ENCODE data around the gene HAX1. TPM values are rescaled to one million over a fixed set of nuclear protein-coding genes. Genes with fewer than 3 reads are reported as not detected.
A peak's percentile ranks its signal among the peaks of the same experiment; 100 is the strongest.
"Not testable (repeated sequence)": the region's sequence is repeated elsewhere in the genome, so short reads cannot be mapped to it uniquely, and the experiment has no call there.

The HAX1 gene
- total RNA-seq, 1 donor from 2014 or later = 86.1 TPM

DNA sequence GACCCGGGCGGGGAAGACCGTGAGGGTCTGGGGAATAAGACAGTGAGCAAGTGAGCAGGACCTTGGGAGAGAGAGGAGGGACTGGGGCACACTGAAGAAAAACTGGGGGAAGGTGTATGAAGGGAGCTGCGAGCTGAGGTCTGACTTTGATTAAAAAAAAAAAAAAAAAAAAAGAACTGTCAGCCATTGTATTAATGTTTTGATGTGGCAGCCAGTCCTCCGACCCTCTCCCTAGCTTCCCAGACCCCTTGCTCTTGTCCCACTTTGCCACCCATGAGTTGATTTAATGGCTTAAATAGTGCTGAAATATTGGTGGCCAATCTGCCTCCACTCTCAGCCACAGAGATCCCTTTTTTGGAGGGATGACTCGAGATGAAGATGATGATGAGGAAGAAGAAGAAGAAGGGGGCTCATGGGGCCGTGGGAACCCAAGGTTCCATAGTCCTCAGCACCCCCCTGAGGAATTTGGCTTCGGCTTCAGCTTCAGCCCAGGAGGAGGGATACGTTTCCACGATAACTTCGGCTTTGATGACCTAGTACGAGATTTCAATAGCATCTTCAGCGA, 652 bp downstream of the HAX1 start:
- DNase-seq (ENCODE audit: low read depth) = no peak
- TF ChIP-seq, protein P1, sequence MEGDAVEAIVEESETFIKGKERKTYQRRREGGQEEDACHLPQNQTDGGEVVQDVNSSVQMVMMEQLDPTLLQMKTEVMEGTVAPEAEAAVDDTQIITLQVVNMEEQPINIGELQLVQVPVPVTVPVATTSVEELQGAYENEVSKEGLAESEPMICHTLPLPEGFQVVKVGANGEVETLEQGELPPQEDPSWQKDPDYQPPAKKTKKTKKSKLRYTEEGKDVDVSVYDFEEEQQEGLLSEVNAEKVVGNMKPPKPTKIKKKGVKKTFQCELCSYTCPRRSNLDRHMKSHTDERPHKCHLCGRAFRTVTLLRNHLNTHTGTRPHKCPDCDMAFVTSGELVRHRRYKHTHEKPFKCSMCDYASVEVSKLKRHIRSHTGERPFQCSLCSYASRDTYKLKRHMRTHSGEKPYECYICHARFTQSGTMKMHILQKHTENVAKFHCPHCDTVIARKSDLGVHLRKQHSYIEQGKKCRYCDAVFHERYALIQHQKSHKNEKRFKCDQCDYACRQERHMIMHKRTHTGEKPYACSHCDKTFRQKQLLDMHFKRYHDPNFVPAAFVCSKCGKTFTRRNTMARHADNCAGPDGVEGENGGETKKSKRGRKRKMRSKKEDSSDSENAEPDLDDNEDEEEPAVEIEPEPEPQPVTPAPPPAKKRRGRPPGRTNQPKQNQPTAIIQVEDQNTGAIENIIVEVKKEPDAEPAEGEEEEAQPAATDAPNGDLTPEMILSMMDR (conservative IDR thresholded peaks at IDR 0.05; ENCODE audit: low read depth, low read length) = no peak
- peak overlapping the region; percentile 96 for H3K4me3 ChIP-seq (ENCODE audit: low read depth, low read length)

DNA sequence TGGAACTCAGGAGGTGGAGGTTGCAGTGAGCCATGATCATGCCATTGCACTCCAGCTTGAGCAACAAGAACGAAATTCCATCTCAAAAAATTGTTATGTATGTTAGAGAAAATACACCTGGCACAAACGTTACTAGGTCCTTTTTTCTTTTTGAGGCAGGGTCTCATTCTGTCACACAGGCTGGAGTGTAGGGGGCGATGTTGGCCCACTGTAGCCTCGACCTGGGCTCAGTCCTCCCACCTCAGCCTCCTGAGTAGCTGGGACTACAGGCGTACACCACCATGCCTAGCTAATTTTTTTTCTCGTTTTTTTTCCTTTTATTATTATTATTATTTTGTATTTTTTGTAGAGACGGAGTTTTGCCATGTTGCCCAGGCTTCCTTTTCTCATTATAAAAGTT, 4.4 kb downstream of the HAX1 start:
- no peak for DNase-seq (ENCODE audit: low read depth)
- TF ChIP-seq, protein P1 (conservative IDR thresholded peaks at IDR 0.05; ENCODE audit: low read depth, low read length) = peak; percentile 36
- H3K4me3 ChIP-seq (ENCODE audit: low read depth, low read length) = no peak overlapping the region

DNA sequence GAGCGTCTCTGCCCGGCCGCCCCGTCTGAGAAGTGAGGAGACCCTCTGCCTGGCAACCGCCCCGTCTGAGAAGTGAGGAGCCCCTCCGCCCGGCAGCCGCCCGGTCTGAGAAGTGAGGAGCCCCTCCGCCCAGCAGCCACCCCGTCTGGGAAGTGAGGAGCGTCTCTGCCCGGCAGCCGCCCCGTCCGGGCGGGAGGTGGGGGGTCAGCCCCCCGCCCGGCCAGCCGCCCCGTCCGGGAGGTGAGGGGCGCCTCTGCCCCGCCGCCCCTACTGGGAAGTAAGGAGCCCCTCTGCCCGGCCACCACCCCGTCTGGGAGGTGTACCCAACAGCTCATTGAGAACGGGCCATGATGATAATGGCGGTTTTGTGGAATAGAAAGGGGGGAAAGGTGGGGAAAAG, 15.2 kb downstream of the HAX1 start:
- not testable (repeated sequence) for DNase-seq (ENCODE audit: low read depth); H3K4me3 ChIP-seq (ENCODE audit: low read depth, low read length)

DNA sequence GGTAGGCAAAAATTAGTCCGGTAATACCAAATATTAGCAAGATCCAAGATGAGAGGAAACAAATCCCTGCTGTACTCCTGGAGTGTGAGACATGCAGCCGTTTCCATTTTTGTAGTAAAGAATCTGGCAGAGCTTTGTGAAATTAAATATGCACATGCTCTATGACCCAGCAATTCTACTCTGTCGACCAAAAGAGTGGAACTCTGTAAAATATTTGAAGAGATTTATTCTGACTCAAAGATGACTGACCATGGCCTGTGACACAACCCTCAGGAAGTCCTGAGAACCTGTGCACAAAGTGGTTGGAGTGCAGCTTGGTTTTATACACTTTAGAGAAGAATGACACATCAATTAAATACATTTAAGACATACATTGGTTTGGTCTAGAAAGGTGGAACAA, 16.2 kb downstream of the HAX1 start:
- no peak overlapping the region for H3K4me3 ChIP-seq (ENCODE audit: low read depth, low read length)
- no peak for DNase-seq (ENCODE audit: low read depth)
- TF ChIP-seq, protein P1 (conservative IDR thresholded peaks at IDR 0.05; ENCODE audit: low read depth, low read length) = no peak

DNA sequence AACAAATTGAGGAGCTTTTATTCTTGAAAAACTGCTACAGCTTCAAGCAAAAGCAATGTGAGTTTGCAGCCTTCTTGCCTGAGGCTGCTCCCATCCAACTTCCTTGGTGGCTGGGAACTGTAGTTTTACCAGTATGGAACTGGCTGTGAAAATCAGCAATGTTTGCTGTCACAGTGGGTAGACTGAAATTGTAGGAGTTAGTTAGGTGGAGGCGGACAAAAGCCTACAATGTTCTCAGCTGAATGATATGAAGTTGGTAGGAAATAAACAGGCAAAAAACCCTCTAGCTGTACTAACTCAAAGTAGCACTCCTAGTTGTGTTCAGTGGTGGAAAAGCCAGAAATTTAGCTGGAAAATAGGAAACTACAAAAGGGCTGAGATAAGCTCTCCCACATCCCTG, 18.5 kb downstream of the HAX1 start:
- no peak for DNase-seq (ENCODE audit: low read depth)
- H3K4me3 ChIP-seq (ENCODE audit: low read depth, low read length) = no peak overlapping the region
- TF ChIP-seq, protein P1 (conservative IDR thresholded peaks at IDR 0.05; ENCODE audit: low read depth, low read length) = no peak

DNA sequence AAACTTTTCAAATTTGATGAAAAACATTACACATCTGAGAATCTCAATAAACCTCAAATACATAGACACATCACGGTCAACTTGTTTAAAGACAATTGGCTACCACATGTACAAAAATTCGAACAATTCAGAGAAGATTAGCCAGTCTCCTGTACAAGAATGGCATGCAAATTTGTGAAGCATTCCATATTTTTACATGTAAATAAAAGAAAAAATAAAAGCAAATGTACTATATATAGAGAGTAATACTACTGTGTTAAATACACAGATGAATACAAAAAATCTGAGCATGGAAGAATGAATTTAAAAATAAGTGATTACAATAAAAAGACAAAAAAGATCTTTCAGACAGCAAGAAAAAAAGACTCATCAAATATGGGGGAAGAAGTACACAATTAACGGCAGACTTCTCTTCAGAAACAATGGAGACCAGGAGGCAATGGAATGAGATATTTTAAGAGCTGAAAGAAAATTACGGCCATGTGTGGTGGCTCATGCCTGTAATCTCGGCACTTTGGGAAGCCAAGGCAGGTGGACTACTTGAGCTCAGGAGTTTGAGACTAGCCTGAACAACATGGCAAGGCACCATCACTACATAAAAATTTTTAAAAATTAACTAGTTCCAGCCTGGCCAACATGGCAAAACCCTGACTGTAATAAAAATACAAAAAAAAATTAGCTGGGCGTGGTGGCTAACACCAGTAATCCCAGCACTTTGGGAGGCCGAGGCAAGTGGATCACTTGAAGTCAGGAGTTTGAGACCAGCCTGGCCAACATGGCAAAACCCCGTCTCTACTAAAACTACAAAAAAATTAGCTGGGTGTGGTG, 23.2 kb downstream of the HAX1 start:
- no peak for DNase-seq (ENCODE audit: low read depth)
- no peak overlapping the region for H3K4me3 ChIP-seq (ENCODE audit: low read depth, low read length)
- TF ChIP-seq, protein P1 (conservative IDR thresholded peaks at IDR 0.05; ENCODE audit: low read depth, low read length) = no peak

DNA sequence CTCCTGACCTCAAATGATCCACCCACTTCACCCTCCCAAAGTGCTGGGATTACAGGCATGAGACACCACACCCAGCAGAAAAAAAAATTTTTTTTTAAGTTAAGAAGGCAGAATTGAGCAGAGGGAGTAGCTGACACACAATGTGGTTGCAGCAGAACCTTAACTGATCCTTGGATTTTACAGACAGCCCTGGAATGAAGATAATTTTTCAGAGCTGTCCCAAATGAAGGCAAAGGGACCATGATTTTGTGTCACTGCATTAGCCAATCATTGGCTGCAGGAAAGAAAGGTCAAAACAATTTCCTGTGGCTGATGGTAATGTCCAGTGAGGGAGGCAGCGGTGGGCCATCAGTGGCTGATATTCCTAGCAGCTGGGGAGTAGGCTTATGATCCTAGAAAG, 29.2 kb downstream of the HAX1 start:
- H3K4me3 ChIP-seq (ENCODE audit: low read depth, low read length) = no peak overlapping the region
- TF ChIP-seq, protein P1 (conservative IDR thresholded peaks at IDR 0.05; ENCODE audit: low read depth, low read length) = no peak
- DNase-seq (ENCODE audit: low read depth) = no peak

Measured in epithelial cell of proximal tubule (primary cell).